ENCODE measurements around the gene STAC. TPM values are rescaled to one million over a fixed set of nuclear protein-coding genes. Genes with fewer than 3 reads are reported as not detected.

STAC gene
- total RNA-seq, 1 donor, result 3.3 TPM

- no peak for DNase-seq (ENCODE audit: insufficient read length, low spot score, missing footprints)
- Histone ChIP-seq H3K4me3 (ENCODE audit: insufficient read depth, low read length) (no peak overlapping the region), H3K27ac (ENCODE audit: low read depth, low read length) (no peak overlapping the region), H3K27me3 (ENCODE audit: insufficient read depth, low read length) (no peaks in the 10 kb centered on the region), H3K9me3 (ENCODE audit: low read depth, low read length) (no peaks in the 10 kb centered on the region), H3K4me2 (ENCODE audit: insufficient read depth, low read length) (no peak overlapping the region), H3K36me3 (ENCODE audit: insufficient read depth, low read length) (no peaks in the 10 kb centered on the region), H3K79me2 (ENCODE audit: insufficient read depth, low read length) (no peaks in the 10 kb centered on the region), H2AFZ (ENCODE audit: low read length) (no peak overlapping the region), H4K20me1 (ENCODE audit: insufficient read depth, low read length) (no peaks in the 10 kb centered on the region), H3K4me1 (ENCODE audit: insufficient read depth, low read length) (no peaks in the 10 kb centered on the region)
- no peak for TF ChIP-seq CTCF (IDR thresholded peaks at IDR 0.05; ENCODE audit: extremely low read depth, low read depth, low read length)
Observed at GRCh38 chr3:36417237-36417636, 36.9 kb downstream of the STAC start.

GRCh38 chr3:36418296-36418695, 38.0 kb downstream of the STAC start:
- Histone ChIP-seq H3K79me2 (ENCODE audit: insufficient read depth, low read length) (no peaks in the 10 kb centered on the region), H4K20me1 (ENCODE audit: insufficient read depth, low read length) (no peaks in the 10 kb centered on the region), H3K4me2 (ENCODE audit: insufficient read depth, low read length) (no peak overlapping the region), H2AFZ (ENCODE audit: low read length) (no peak overlapping the region), H3K36me3 (ENCODE audit: insufficient read depth, low read length) (no peaks in the 10 kb centered on the region), H3K4me1 (ENCODE audit: insufficient read depth, low read length) (no peaks in the 10 kb centered on the region), H3K9me3 (ENCODE audit: low read depth, low read length) (no peaks in the 10 kb centered on the region), H3K4me3 (ENCODE audit: insufficient read depth, low read length) (no peak overlapping the region), H3K27ac (ENCODE audit: low read depth, low read length) (no peak overlapping the region), H3K27me3 (ENCODE audit: insufficient read depth, low read length) (no peaks in the 10 kb centered on the region)
- TF ChIP-seq CTCF (IDR thresholded peaks at IDR 0.05; ENCODE audit: extremely low read depth, low read depth, low read length), result no peak
- DNase-seq (ENCODE audit: insufficient read length, low spot score, missing footprints), result no peak

- Histone ChIP-seq H3K9me3 (ENCODE audit: low read depth, low read length) (no peaks in the 10 kb centered on the region), H3K27me3 (ENCODE audit: insufficient read depth, low read length) (no peaks in the 10 kb centered on the region), H2AFZ (ENCODE audit: low read length) (no peak overlapping the region), H3K36me3 (ENCODE audit: insufficient read depth, low read length) (no peaks in the 10 kb centered on the region), H3K27ac (ENCODE audit: low read depth, low read length) (no peak overlapping the region), H3K4me2 (ENCODE audit: insufficient read depth, low read length) (no peak overlapping the region), H3K4me3 (ENCODE audit: insufficient read depth, low read length) (no peak overlapping the region), H3K79me2 (ENCODE audit: insufficient read depth, low read length) (no peaks in the 10 kb centered on the region), H3K4me1 (ENCODE audit: insufficient read depth, low read length) (no peaks in the 10 kb centered on the region), H4K20me1 (ENCODE audit: insufficient read depth, low read length) (no peaks in the 10 kb centered on the region)
- no peak for DNase-seq (ENCODE audit: insufficient read length, low spot score, missing footprints)
- TF ChIP-seq CTCF (IDR thresholded peaks at IDR 0.05; ENCODE audit: extremely low read depth, low read depth, low read length), result no peak
Observed at GRCh38 chr3:36428445-36428844, 48.1 kb downstream of the STAC start.

- Histone ChIP-seq H3K4me2 (ENCODE audit: insufficient read depth, low read length) (no peak overlapping the region), H4K20me1 (ENCODE audit: insufficient read depth, low read length) (no peaks in the 10 kb centered on the region), H3K27me3 (ENCODE audit: insufficient read depth, low read length) (no peaks in the 10 kb centered on the region), H3K36me3 (ENCODE audit: insufficient read depth, low read length) (no peaks in the 10 kb centered on the region), H3K79me2 (ENCODE audit: insufficient read depth, low read length) (no peaks in the 10 kb centered on the region), H3K9me3 (ENCODE audit: low read depth, low read length) (no peaks in the 10 kb centered on the region), H2AFZ (ENCODE audit: low read length) (no peak overlapping the region), H3K4me3 (ENCODE audit: insufficient read depth, low read length) (no peak overlapping the region), H3K27ac (ENCODE audit: low read depth, low read length) (no peak overlapping the region), H3K4me1 (ENCODE audit: insufficient read depth, low read length) (no peaks in the 10 kb centered on the region)
- no peak for TF ChIP-seq CTCF (IDR thresholded peaks at IDR 0.05; ENCODE audit: extremely low read depth, low read depth, low read length)
- no peak for DNase-seq (ENCODE audit: insufficient read length, low spot score, missing footprints)
Observed at GRCh38 chr3:36429986-36430485, 49.7 kb downstream of the STAC start.
